H1 (cell line): Measurements from ENCODE around the gene PPP1R9A. TPM values are rescaled to one million over a fixed set of nuclear protein-coding genes. Genes with fewer than 3 reads are reported as not detected.

Experiments
- CTCF ChIA-PET: fragments of 300-600 bp; sonication (Branson Sonifier 250); formaldehyde crosslinking; loops from one replicate; lab custom pipeline; 2021; ENCODE audit not compliant: partially characterized antibody; lab: Charles Lee
- POLR2A ChIA-PET: fragments of 300-600 bp; sonication (Branson Sonifier 250); formaldehyde crosslinking; loops from one replicate; lab custom pipeline; 2021; ENCODE audit warnings: inconsistent platforms; ENCODE audit not compliant: partially characterized antibody; lab: Charles Lee
- DNase-seq, 2 experiments: peaks; one replicate each; pipeline versions ENCODE4 v3.0.0 to v3.0.0-alpha.2; 2010 to 2022; ENCODE audit warnings: low spot score in 2 of 2, low read depth in 1 of 2, mixed read lengths in 1 of 2
- FAIRE-seq: peaks from 2 replicates; lab custom pipeline; 2011; peaks lifted over from hg19 to GRCh38; lab: Jason Lieb, UNC
- H2AFZ ChIP-seq: 2 replicates; pipeline ENCODE4 v1.8.1; 2012; ENCODE audit warnings: low read length, inconsistent platforms
- H2AK5ac ChIP-seq: 2 replicates; pipeline ENCODE4 v1.6.1; 2013; ENCODE audit warnings: low read depth, low read length
- H2BK120ac ChIP-seq: replicated peaks from 2 replicates; pipeline ENCODE3; 2013; ENCODE audit warnings: low read depth, low read length, inconsistent platforms
- H2BK12ac ChIP-seq: 2 replicates; pipeline ENCODE4 v1.6.1; 2013; ENCODE audit warnings: low read depth, low read length
- H2BK15ac ChIP-seq: 2 replicates; pipeline ENCODE4 v1.6.1; 2013; ENCODE audit warnings: low read length
- H2BK20ac ChIP-seq: 2 replicates; pipeline ENCODE4 v1.6.1; 2013; ENCODE audit warnings: low read length
- H2BK5ac ChIP-seq: 2 replicates; pipeline ENCODE4 v1.6.1; 2013; ENCODE audit warnings: low read depth, low read length
- H3K14ac ChIP-seq: 2 replicates; pipeline ENCODE4 v1.6.1; 2013; ENCODE audit warnings: inconsistent platforms; ENCODE audit not compliant: insufficient read length
- H3K18ac ChIP-seq: 2 replicates; pipeline ENCODE4 v1.6.1; 2013; ENCODE audit warnings: low read length; ENCODE audit errors: extremely low read depth
- H3K23ac ChIP-seq: 2 replicates; pipeline ENCODE4 v1.6.1; 2013; ENCODE audit warnings: inconsistent platforms; ENCODE audit not compliant: insufficient read length
- H3K23me2 ChIP-seq: 2 replicates; pipeline ENCODE4 v1.6.1; 2013; ENCODE audit warnings: low read depth, low read length
- H3K27ac ChIP-seq: 2 replicates; pipeline ENCODE4 v1.6.1; 2011; ENCODE audit warnings: low read depth, low read length, inconsistent platforms
- H3K27me3 ChIP-seq, 4 experiments: replicated peaks in 1 of 4; 1 replicate in 1 of 4; 2 replicates in 3 of 4; pipeline versions ENCODE4 v1.6.1 to v1.8.1; 2011 to 2013; ENCODE audit warnings: low read length in 3 of 4, mild to moderate bottlenecking in 3 of 4, inconsistent platforms in 2 of 4, mixed read lengths in 2 of 4, moderate library complexity in 1 of 4; ENCODE audit not compliant: control insufficient read depth in 3 of 4, insufficient read depth in 3 of 4; ENCODE audit errors: extremely low read depth in 1 of 4
- H3K36me3 ChIP-seq, 4 experiments: 2 replicates each; pipeline versions ENCODE4 v1.6.1 to v1.8.1; 2011 to 2013; ENCODE audit warnings: mild to moderate bottlenecking in 4 of 4, low read length in 3 of 4, moderate library complexity in 2 of 4, control low read depth in 1 of 4, inconsistent platforms in 1 of 4; ENCODE audit not compliant: insufficient read depth in 4 of 4, control insufficient read depth in 2 of 4
- H3K4ac ChIP-seq: replicated peaks from 2 replicates; pipeline ENCODE3; 2013; ENCODE audit warnings: low read length, low read depth, mixed read lengths, inconsistent platforms; ENCODE audit not compliant: insufficient read length
- H3K4me1 ChIP-seq, 4 experiments: replicated peaks in 1 of 4; 1 replicate in 1 of 4; 2 replicates in 3 of 4; pipeline versions ENCODE4 v1.6.1 to v1.8.1; 2011 to 2013; ENCODE audit warnings: low read length in 3 of 4, inconsistent platforms in 2 of 4, mixed read lengths in 1 of 4; ENCODE audit not compliant: insufficient read depth in 4 of 4, control insufficient read depth in 3 of 4
- H3K4me2 ChIP-seq, 2 experiments: 2 replicates each; pipeline versions ENCODE4 v1.6.1 to v1.8.1; 2011 to 2013; ENCODE audit warnings: low read depth in 2 of 2, low read length in 2 of 2, control low read depth in 1 of 2, inconsistent platforms in 1 of 2, mild to moderate bottlenecking in 1 of 2; ENCODE audit not compliant: insufficient read depth in 1 of 2
- H3K4me3 ChIP-seq, 4 experiments: fragments of 200-600, 300-600 bp in 1 of 4; sonication (generic), shearing (Covaris generic), sonication (Bioruptor Twin) in 1 of 4; 2 replicates each; pipeline versions ENCODE4 v1.5.1 to v1.8.1; 2011 to 2016; ENCODE audit warnings: low read length in 4 of 4, low read depth in 3 of 4, control low read depth in 2 of 4, inconsistent platforms in 2 of 4, mild to moderate bottlenecking in 2 of 4, mixed read lengths in 1 of 4, moderate library complexity in 1 of 4; ENCODE audit not compliant: insufficient read depth in 2 of 4; ENCODE audit errors: extremely low read depth in 1 of 4
- H3K56ac ChIP-seq: replicated peaks from 2 replicates; pipeline ENCODE3; 2013; ENCODE audit warnings: low read depth, mild to moderate bottlenecking, mixed read lengths, low read length, inconsistent platforms; ENCODE audit not compliant: insufficient read length
- H3K79me1 ChIP-seq: 2 replicates; pipeline ENCODE4 v1.6.1; 2013; ENCODE audit warnings: low read depth, low read length, control low read depth
- H3K79me2 ChIP-seq, 2 experiments: 2 replicates each; pipeline versions ENCODE4 v1.6.1 to v1.8.1; 2012 to 2013; ENCODE audit warnings: low read length in 2 of 2, mild to moderate bottlenecking in 2 of 2, inconsistent platforms in 1 of 2; ENCODE audit not compliant: insufficient read depth in 2 of 2, control insufficient read depth in 1 of 2
- H3K9ac ChIP-seq, 4 experiments: replicated peaks in 1 of 4; 1 replicate in 1 of 4; 2 replicates in 3 of 4; pipeline versions ENCODE4 v1.6.1 to v1.8.1; 2011 to 2013; ENCODE audit warnings: low read depth in 3 of 4, low read length in 3 of 4, control low read depth in 2 of 4, mild to moderate bottlenecking in 2 of 4, moderate library complexity in 2 of 4, inconsistent platforms in 1 of 4; ENCODE audit errors: extremely low read depth in 1 of 4
- H3K9me3 ChIP-seq, 2 experiments: 2 replicates each; pipeline versions ENCODE4 v1.6.1 to v1.8.1; 2012 to 2013; ENCODE audit warnings: mild to moderate bottlenecking in 2 of 2, moderate library complexity in 2 of 2, control low read depth in 1 of 2, inconsistent platforms in 1 of 2, low read depth in 1 of 2, low read length in 1 of 2, mixed read lengths in 1 of 2; ENCODE audit not compliant: insufficient read depth in 2 of 2
- H4K20me1 ChIP-seq, 2 experiments: replicated peaks in 1 of 2; 2 replicates each; pipeline versions ENCODE3 to v1.8.1; 2011 to 2013; ENCODE audit warnings: inconsistent platforms in 2 of 2, low read length in 2 of 2, mild to moderate bottlenecking in 1 of 2; ENCODE audit not compliant: insufficient read depth in 2 of 2, control insufficient read depth in 1 of 2
- H4K5ac ChIP-seq: 2 replicates; pipeline ENCODE4 v1.6.1; 2013; ENCODE audit warnings: low read length, low read depth, mixed read lengths, inconsistent platforms; ENCODE audit not compliant: insufficient read length
- H4K8ac ChIP-seq: 2 replicates; pipeline ENCODE4 v1.8.0; 2013; ENCODE audit warnings: mild to moderate bottlenecking, moderate library complexity, low read length, inconsistent platforms; ENCODE audit not compliant: insufficient read depth; ENCODE audit errors: extremely low read depth
- H4K91ac ChIP-seq: replicated peaks from 2 replicates; pipeline ENCODE3; 2013; ENCODE audit warnings: low read length, mixed read lengths, inconsistent platforms; ENCODE audit not compliant: insufficient read length
- BRCA1 ChIP-seq: IDR thresholded peaks from 2 replicates; pipeline ENCODE4 v1.6.1; 2012; ENCODE audit warnings: low read depth, low read length, improper control_type of control experiment
- RXRA ChIP-seq: IDR thresholded peaks from 2 replicates; pipeline ENCODE4 v1.6.1; 2011; ENCODE audit warnings: low read depth, mild to moderate bottlenecking, low read length, moderate library complexity; ENCODE audit not compliant: insufficient read depth
- WGBS, 2 experiments: shearing (Covaris generic) in 1 of 2; methylation state at CpG; one replicate each; pipeline versions ENCODE4 v1.1.6 to v1.1.7; 2013 to 2015; ENCODE audit warnings: low lambda C conversion rate in 2 of 2, mixed read lengths in 2 of 2, inconsistent platforms in 1 of 2, low coverage in 1 of 2, missing lambda C conversion rate in 1 of 2; ENCODE audit not compliant: insufficient replicate concordance in 2 of 2, insufficient coverage in 1 of 2, insufficient read length in 1 of 2; ENCODE audit errors: extremely low coverage in 1 of 2, missing lambda C conversion rate in 1 of 2; 5-methylcytosine and 5-hydroxymethylcytosine counted together
- polyA plus RNA-seq, 7 experiments: library from polyadenylated mRNA; depleted of rRNA in 3 of 7; stranded (reverse) in 5 of 7; unstranded in 2 of 7; fragments of >200 nt in 5 of 7; fragments of 200-250 nt in 2 of 7; gene quantifications; 1 replicate in 5 of 7; 2 replicates in 1 of 7; 4 replicates in 1 of 7; pipeline versions ENCODE4 v1.2.1 to v1.2.3, GENCODE V29; 2011 to 2013; ENCODE audit warnings: missing spikeins in 2 of 7, mixed read lengths in 2 of 7
- total RNA-seq: library from RNA; stranded (reverse); fragmentation: NEBNext Ultra II Directional; extraction: Animal tissue kit (Norgen Biotek cat#: 25700); gene quantifications from 2 replicates; pipeline ENCODE4 v1.2.1, GENCODE V29; 2021

PPP1R9A gene
- total and polyA plus RNA-seq, 2 of the 8 experiments (the other 6 are each of a cell fraction or from before 2014, with no cell fraction given) = 3.0 to 20.3 TPM

GRCh38 chr7:95104739-95105138 is 197.3 kb downstream of the PPP1R9A start:
- no peak overlapping the region for H3K9ac ChIP-seq
- no peak overlapping the region for H2BK120ac ChIP-seq
- 90% methylated on average over 1 of the region's 1 CpG; no CpG with 5 or more reads in 1 of the 2 experiments for WGBS, 2 experiments
- ChIA-PET POLR2A (no interaction called here), CTCF (interaction anchor here (0.9 kb wide), 1 partner anchor 356 kb away, joined by 3 read pairs; no protein-coding TSS in a partner anchor)
- no peak overlapping the region for H3K14ac ChIP-seq
- H2BK15ac ChIP-seq = no peak overlapping the region
- no peak overlapping the region for H3K18ac ChIP-seq
- no peaks in the 10 kb centered on the region for H3K36me3 ChIP-seq
- no peak for FAIRE-seq
- H3K23me2 ChIP-seq = no peaks in the 10 kb centered on the region
- H3K4me2 ChIP-seq = no peak overlapping the region
- no peak overlapping the region for H2AK5ac ChIP-seq
- no peak overlapping the region for H3K4me3 ChIP-seq
- no peak overlapping the region for H4K5ac ChIP-seq
- H2BK5ac ChIP-seq = no peak overlapping the region
- H3K27me3 ChIP-seq = no peaks in the 10 kb centered on the region
- no peak overlapping the region for H3K56ac ChIP-seq
- no peak for DNase-seq
- no peaks in the 10 kb centered on the region for H3K79me1 ChIP-seq
- 0 out of 4 replicates have a peak, but pooled peaks cover 0 to 6% of the 10 kb centered on the region in 2 experiments for H3K79me2 ChIP-seq
- H2BK20ac ChIP-seq = no peak overlapping the region
- H3K4ac ChIP-seq = no peak overlapping the region
- no peaks in the 10 kb centered on the region for H4K20me1 ChIP-seq
- H4K8ac ChIP-seq = no peak overlapping the region
- no peak overlapping the region for H4K91ac ChIP-seq
- H3K9me3 ChIP-seq = no peaks in the 10 kb centered on the region
- H3K4me1 ChIP-seq = peaks cover 0 to 3% (median 0%) of the 10 kb centered on the region in 4 experiments; a peak in 1 of 7 replicates
- no peak overlapping the region for H3K27ac ChIP-seq
- H2BK12ac ChIP-seq = no peak overlapping the region
- H2AFZ ChIP-seq = no peak overlapping the region
- no peak overlapping the region for H3K23ac ChIP-seq
- TF ChIP-seq RXRA (no peak), BRCA1 (no peak)
